ENCODE data around the gene ERC2.

ERC2 gene

DNA sequence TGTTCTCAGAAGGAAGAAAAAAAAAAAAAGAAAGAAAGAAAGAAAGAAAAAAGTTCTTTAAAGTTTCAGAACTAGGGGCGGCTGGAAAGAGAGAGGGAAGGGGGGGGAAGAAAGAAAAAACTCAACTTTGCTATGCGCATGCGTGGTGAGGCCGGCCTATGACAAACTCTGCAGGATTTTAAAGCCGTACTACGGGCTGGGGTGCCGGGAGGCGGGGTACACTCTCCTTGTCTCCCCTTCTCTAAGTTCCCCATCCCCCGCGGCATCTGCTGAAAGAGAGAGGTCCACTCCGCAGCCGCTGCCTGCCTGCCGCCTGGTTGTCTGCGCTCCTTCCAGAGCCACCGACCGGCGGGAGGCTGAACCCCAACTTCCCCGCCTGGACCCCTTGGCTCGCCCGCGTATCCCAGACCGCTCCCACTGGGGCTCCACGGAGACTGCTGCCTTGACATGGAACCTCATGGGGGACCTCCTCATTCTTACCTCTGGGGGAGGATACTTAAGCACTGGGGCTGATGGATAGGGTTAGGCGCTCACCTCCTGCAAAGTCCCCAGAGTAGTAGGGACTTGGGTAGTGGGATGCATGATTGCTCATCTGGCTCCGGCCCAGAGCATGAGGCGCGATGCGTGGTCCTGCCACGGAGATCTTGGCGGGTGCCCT is 979.7 kb downstream of the ERC2 start:
- no peak for DNase-seq (ENCODE audit: low read depth)

DNA sequence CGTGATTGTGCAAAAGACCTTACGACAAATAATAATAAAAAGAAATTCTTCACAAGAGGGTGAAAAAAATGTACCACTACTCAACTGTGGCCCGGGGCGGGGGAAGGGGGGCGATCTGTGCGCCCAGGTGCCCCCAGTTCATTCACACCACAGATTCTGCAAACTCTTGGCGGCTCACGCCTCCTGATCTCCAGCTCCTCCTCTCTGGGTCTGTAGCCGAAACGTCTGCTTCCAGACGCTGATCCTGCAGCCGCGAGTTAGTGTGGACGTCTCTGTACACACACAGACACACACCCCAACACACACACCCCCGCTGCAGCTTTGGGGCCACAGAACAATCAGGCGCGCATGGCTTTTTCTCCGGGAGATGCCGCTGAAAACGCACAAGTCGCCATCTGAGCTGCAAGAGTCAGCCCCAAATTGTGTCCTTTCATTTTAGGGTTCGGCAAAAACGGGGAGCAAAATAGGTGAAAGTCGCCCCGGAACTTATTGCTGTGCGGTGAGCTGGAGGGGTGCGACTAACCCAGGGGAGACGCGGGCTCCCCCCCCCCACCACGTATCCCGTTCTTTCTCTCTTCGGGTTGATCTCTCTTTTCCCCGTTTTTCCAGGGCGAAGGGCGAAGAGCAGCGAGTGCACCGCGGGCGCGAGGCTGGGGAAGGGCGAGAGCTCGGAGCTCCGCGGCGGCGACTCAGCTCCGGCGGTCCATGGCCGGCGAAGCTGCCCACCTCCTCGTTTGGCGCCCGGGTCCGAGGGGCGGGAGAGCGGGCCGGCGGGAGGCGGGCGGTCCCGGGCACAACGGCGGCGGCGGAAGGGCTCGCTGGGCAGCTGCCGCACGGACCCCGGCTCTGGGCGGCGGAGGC is 980.7 kb downstream of the ERC2 start:
- no peak for DNase-seq (ENCODE audit: low read depth)

DNA sequence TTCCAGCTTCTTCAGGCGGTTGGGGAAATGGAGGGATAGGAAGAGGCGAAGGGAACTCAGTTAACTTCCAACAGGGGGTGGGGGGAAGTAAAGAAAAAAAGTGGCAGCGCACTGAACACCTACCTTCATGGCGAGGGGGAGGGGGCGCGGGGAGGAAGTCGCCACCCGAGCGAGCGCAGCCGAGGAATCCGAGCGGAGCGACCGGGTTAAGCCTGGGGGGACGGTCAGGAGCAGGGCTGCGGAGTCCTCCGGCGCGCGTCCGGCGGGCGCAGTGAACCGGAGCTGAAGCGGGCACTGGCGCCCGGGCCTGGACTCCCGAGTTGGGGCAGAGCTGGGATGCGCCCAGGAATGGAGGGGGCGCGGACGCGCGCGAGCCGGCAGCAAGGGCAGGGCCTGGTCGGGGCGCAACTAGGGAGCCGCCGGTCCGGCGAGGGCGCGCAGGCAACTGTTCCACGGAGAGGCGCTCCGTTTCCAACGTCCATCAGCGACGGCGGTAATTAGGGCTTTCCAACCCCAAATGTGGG is 981.3 kb downstream of the ERC2 start, which contains the start of gene WNT5A:
Gene WNT5A (minus strand): TSS at position 450 of the 524 bp plus-strand sequence. CDS start 321 bp downstream, at position 129.
- DNase-seq (ENCODE audit: low read depth): no peak

DNA sequence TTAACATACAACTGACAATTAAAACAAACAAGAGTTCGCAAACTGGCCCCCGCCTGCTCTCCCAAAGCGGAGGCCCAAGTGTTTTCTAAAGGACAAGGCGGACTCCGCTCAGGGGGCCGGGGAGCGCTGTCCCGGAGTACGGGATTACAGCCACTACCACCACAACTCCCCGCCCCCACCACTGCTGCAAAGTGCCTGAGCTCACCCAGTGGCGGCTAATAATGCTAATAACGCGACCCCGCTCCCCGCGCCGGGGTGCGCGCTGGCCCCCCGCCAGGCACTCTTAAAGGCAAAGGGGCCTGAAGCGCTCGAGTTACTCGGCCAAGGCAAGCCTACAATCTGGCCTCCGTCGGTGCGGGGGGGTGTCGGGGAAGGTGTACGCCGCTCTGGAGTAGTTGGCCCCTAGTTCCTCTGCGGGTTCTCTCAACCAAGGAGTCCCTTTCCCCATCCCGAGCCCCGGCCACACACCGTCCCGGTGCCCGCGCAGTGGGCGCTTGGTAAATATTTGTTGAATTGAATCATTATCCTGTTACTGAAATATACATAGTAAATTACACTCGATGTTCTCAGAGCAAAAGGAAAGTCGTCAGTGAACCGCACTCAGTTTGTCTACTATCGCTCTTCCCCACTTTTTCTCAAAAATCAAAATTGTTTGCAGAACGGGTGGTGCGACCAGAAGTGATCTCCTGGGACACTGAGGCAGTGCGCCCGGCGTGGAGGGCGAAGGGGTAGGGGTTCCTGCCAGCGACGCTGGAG is 982.0 kb downstream of the ERC2 start:
- DNase-seq (ENCODE audit: low read depth): no peak

DNA sequence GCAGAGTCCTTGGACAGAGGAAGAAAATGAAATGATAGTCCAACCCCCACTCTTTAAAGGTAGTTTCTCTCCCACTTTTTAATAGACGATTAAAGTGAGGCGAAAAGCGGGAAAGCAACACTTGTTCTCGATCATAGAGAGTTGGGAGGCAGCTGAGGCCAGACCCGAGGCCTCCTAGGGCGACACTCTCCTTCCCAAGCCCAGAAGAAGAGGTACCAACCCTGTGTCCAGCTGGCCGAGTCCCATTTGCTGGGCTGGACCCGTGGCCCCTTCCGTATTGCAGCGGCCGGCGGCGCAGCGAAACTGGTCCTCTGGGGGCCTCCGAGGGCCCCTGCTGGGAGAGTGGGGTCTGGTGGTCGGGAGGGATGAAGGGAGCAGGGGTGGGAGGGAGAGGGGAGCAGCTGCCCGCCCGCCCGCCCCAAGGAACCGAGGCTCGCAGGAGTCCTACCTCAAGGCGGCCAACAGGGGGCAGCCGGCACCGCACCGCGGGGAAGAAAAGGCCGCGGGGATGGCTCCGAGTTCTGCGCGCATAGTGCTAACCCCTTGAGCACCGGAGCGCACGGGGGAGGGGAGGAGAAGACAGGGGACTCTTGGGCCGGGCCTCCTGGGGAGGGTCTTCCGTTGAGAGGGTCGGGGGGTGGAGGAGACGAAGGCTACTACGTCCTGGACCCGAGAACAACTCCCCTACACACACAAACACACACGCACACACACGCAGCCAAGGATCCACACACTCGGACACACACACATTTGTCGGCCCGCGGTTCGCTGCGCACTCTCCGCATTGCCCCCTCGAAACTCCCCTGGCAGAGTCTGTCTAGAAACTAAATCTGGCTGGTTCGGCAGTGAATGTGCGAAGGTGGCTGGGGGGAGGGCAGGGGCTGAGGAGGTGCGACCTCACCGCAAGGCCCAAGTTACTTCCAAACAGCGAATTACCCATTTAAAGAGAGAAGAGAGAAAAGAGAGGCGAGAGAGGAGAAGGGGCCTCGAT is 983.2 kb downstream of the ERC2 start:
- DNase-seq (ENCODE audit: low read depth): peak; percentile 48

DNA sequence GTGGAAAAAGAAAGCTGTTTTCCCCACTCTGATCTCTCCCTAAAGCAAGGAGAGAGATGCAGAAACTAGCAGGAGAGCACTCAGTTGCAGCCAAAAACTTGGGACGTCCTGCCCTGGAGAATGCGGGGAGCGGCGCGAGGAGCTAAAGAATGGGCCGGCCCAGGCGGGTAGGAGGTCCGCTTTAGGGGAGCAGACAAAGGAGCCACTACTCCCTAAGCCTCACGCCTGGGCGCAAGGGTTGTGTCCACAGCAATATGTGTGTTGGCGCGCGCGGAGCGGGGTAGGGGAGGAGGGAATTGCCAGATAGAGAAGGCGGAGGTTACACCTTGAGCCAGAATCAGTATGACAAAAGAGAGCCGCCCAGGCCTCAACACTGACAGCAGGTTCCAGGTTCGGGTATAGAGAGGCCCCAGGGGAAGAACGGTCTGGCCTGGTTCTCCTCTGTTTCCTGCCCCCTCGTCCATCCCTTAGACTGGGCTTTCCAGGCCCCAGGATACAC is 984.0 kb downstream of the ERC2 start:
- no peak for DNase-seq (ENCODE audit: low read depth)

DNA sequence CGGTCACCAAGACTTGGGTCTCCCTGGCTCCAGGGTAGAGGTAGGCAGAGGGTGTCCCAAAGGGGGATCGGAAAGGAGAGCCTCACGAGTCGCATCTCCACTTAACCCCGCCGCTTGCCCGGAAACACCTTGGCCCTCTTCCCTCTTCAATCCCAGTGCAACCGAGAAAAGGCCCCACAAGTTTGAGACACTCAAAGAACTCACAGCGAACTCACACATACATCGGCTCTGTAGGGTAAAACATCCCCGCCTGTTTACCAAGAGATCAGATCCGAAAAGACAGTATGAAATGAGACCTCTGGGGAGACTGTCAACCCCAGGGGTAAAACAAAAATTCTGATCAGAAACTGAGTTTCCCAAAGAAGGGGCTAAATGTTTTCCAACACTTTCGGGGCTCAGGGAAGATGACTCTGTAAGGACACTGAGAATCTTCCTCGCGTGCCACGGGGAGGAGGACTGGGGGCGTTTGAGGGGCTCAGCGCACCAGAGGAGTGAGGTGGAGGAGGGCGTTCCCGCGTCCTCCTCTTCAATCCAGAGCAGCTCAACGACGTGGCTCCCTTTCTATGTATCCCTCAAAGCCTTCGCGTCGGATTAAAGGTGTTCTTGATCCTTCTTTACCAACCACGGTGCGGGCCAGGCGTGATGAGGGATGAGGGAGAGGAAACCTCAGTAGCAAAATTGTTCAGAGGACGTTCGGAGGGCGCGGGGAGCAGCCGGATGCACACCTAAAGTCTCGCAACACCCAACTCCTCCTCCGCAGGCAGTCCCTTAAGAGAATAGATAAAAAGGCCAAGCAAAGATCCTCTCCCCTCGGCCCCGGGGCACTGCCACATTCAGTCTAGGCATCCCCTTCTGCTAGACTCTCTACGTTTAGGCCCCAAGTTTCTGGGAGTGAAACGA is 984.8 kb downstream of the ERC2 start:
- no peak for DNase-seq (ENCODE audit: low read depth)

DNA sequence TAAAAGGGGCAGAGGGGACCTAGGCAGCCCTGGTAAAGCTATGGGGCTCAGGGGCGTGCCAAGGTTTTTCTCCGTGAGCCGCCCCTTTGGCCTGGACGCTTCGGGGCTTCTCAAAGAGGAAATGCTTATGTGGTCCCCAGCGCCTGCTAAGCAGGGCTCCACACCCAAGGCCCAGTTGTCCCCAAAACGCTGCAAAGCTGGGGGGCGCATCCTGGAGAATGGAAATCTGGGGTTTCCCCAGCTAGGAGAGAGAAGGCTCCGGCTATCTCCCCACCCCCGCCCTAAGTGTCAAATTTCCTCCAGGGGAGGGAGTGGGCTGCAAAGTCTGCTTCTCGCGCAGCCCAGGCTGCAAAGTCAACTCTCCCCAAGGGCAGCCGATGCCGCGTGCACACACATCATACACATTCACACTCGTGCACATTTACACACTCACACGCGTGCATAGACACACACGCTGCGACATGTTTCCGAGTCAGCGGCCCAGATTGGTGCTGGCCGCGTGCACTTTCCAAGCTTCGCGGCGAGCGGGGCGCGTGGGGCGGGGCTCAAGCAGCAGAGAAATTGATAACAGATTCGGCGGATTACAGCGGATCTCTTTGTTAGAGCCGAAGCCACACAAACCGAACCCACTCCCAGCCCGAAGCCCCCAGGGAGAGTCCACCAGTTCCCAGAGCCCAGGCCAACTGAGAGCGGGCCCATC is 985.6 kb downstream of the ERC2 start:
- no peak for DNase-seq (ENCODE audit: low read depth)

DNA sequence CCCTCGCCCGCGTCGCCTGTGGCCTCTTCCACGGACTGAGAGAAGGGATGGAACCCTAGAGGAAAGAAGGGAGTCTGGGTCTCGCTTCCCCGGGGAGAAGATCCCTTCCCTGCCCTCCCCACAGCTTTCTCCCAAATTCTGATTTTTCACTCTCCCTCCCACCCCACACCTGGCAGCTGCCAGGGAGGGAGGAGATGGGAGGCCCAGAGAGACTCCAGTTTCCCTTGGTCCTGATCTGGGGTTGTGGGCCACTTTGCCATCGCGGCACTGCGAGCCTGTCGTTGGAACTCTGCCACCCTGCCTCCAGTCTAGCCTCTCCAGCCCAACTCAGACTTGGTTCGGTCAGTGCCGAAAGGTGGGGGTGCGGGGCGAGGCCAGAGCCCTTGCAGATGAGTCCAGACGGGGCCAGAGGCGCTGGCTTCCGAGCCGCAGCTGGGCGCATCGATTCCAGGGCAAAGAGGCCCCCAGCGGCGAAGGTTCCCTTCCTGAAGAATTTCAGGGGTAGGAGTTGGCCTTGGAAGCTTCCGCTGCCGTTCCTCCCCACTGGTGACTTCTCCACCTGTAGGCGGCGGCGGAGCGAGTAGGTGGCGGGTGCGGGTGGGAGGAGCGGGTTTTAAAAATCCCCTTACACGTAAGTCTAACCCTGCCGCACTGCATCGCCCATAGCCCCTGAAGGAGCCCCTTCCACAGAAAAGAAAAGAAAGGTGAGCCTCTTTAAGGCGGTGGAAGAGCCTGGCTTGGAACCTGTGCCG is 986.3 kb downstream of the ERC2 start:
- no peak for DNase-seq (ENCODE audit: low read depth)

DNA sequence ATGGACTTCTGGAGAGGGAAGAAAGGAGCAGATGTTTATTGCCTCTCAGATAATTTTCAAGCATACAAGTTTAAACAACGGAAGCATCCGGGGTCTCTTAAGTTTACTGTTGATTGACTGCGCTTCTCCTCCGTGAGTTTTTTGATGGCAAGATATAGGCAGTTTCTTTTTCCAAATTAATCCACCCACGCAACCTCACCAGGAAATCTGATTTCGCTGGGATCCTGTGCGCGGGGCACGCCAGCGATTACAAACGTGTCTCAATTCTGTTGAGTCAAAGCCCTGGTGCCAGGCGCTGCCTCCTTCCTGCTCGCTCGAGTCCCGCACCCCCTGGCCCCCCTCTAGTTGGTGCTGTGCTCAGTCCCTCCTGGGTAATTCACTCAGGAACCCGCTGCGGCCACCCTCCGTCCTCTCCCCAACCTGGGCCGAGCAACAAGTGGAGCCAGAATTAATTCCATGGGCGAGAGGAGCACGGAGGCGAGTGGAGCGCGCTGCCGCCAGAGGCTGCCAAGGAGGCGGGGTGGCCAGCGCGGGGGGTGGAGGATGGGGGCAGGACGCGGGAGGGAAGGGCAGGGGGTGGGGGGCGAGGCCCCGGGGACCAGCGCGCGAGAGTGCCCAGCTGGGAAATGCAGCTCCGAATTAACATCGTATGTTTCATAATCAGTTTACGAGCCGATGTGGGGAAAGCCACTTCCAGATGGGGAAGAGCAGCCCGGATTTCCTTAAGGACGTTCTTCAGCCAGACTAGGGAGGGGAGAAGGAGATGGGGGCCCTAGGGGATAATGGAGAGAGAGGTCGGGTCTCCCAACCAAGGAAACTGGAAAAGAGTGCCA is 987.1 kb downstream of the ERC2 start:
- DNase-seq (ENCODE audit: low read depth): no peak

DNA sequence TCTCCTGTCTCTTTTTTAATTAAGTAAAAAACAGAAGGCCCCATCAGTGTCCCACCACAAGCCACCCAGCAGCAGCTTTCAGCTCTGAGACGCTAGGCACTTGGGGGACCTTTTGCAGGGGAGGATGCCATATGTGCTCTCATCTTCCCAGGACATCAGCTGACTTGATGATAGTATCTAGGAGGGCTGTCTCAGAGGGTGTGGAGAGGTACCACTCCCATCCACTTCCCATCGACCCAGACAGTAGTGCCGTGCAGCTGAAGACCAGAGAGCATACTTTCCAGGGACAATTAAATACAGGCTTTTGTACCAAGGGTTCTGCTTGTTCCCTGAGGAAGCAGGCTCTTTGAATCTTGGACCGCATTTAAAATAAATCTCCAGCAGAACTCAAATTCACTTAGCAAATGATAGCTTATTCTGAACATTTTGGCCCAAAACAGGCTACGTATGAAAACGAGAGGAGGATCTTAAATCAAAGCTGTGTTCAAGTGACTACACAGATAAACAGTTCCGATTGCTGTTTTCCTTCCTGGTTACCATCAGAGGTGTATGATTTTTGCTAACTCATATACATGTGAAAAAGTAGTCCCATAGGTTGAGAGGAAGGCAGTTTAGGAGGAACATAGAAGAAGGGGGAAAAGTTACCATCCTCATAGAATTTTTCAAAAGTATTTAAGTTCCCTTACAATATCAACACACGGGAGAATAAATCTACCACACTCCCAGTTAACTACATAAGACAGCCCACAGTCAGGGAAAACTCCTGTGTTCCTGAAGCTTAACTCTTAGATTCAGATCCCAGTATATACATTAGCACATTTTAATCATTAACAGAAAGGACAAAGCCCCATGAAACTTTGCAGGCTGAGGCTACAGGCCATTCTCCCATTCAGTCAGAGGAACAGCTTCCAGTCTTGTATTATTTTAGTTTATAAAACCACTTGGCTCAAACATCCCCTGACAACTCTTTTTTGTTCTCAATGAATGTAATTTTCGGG is 990.7 kb downstream of the ERC2 start:
- DNase-seq (ENCODE audit: low read depth): no peak

DNA sequence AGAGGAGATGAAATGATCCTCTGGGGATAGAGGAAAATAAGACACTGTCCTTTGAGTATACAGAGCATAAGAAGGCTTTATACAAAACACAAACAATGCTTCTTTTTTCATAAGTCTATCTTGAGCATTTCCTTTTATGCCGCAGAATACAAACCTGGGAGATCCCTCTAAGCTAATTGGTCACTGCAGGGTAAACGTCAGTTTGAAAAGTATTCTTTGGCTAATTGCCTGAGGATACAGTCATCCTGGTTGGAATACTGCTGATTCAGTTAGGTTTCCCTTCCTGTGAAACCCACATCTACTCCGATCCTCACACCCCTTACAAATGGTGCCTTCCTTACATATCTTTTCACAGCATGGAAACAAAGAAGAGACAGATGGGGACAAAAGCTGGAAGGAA is 991.8 kb downstream of the ERC2 start:
- no peak for DNase-seq (ENCODE audit: low read depth)

DNA sequence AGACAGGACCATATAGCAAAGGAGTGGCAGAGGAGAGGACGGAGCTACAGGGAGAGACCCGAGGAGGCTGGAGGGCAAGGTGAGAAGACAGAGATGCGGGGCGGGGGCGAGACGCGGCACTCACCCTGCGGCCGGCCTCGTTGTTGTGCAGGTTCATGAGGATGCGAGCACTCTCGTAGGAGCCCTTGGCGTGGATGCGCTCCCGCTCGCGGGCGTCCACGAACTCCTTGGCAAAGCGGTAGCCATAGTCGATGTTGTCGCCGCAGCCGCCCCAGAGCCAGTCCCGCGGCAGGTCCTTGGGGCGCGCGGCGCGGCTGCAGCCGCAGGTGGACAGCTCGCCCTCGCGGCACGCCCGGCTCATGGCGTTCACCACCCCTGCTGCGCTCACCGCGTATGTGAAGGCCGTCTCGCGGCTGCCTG is 994.0 kb downstream of the ERC2 start:
- DNase-seq (ENCODE audit: low read depth): no peak

DNA sequence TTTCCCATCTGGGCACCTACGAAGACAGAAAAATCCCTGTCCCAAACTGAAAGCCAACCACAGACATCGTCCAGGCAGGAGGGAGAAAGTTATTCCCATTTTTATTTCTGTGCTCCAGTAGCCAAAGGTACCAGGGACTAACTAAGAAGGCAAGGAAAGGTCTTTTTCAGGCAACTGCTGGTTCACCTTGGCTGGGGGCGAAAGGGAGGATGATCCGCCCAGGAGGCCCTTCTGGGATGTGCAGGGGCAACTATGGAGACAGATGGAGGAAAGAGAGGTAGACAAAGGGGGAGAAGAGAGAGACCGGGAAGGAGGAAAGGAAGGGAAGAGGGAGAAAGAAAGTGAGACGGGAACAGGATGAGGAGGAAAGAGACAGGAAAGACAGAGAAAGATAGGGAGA is 994.5 kb downstream of the ERC2 start:
- no peak for DNase-seq (ENCODE audit: low read depth)

DNA sequence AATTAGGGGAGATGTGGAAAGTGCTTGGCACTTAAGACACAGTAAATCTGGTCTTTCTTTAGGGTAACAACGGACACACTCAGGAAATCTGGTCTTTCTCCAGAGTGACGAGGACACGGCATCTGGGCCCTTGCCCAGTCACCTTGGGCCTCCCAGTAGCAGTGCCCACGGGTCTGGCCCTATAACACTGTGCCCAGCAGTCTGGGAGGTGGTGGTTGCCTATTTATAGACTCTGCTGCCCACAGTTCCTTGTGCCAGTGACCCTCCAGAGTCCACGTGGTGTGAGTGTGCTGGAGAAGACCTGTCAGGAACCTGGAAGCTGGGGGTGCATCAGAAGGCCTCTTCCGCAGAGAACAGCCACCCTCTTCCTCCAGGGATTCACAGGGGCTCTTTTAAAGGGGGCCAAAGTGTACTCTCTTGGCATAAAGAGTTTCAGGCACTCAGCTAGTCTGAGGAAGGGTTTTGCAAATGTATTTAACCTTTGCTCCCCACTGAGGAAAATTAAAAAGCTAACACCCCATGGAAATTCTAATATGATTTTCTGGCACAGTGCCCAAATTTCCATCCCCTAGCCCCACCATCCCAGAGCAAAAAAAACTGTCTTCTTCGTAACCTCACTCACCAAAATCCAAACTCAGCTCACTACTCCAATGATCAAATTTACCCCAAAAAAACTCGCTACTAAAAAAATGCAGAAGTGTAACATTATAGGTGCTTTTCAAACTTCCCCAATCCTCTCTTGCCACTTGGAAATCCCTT is 996.6 kb downstream of the ERC2 start:
- no peak for DNase-seq (ENCODE audit: low read depth)

DNA sequence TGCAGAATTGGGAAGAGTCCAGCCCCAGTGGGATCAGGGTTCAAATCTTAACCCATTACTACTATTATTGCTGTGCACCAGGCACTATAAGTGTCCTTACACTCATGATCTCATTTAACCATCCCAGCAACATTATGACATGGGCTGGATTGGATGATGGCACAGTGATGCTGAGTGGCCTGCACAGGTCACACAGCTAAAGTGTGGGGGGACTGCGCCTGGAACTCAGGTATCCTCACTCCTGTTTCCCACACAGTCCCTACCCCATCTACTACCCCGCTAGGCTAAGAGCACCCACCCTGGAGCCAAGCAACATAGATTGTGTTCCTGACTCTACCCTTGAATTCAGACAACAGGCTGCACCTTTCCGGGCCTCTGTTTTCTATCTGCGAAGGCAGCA is 997.2 kb downstream of the ERC2 start:
- DNase-seq (ENCODE audit: low read depth): no peak
